ENCODE results near the gene RNF212.

The RNF212 gene

DNA sequence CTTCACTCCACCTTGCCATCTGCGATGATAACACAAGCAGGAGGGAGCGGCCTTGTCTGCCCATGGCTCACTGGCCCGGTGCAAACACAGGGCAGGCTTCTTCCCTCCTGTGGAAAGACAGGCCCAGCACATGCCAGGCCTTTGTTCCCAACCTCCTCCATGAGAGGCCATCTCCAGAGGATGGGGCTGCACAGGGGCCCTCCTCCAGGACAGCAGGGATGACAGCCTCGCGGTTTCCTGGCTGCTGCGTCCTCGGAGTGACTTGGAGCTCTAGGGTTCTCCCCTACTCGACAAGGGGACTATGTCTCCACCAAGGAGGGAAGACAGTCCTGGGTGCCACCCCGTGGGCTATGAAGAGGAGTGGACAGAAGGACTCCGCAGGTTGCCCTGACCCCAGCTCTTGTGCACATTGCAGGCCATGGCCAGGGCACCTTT lies 21.8 kb downstream of the RNF212 start:
- no peak for DNase-seq (ENCODE audit: low read depth)
- TF ChIP-seq, protein P1, sequence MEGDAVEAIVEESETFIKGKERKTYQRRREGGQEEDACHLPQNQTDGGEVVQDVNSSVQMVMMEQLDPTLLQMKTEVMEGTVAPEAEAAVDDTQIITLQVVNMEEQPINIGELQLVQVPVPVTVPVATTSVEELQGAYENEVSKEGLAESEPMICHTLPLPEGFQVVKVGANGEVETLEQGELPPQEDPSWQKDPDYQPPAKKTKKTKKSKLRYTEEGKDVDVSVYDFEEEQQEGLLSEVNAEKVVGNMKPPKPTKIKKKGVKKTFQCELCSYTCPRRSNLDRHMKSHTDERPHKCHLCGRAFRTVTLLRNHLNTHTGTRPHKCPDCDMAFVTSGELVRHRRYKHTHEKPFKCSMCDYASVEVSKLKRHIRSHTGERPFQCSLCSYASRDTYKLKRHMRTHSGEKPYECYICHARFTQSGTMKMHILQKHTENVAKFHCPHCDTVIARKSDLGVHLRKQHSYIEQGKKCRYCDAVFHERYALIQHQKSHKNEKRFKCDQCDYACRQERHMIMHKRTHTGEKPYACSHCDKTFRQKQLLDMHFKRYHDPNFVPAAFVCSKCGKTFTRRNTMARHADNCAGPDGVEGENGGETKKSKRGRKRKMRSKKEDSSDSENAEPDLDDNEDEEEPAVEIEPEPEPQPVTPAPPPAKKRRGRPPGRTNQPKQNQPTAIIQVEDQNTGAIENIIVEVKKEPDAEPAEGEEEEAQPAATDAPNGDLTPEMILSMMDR (conservative IDR thresholded peaks at IDR 0.05; ENCODE audit: low read depth, low read length), result no peak
- H3K4me3 ChIP-seq (ENCODE audit: low read depth, low read length), result no peak overlapping the region

DNA sequence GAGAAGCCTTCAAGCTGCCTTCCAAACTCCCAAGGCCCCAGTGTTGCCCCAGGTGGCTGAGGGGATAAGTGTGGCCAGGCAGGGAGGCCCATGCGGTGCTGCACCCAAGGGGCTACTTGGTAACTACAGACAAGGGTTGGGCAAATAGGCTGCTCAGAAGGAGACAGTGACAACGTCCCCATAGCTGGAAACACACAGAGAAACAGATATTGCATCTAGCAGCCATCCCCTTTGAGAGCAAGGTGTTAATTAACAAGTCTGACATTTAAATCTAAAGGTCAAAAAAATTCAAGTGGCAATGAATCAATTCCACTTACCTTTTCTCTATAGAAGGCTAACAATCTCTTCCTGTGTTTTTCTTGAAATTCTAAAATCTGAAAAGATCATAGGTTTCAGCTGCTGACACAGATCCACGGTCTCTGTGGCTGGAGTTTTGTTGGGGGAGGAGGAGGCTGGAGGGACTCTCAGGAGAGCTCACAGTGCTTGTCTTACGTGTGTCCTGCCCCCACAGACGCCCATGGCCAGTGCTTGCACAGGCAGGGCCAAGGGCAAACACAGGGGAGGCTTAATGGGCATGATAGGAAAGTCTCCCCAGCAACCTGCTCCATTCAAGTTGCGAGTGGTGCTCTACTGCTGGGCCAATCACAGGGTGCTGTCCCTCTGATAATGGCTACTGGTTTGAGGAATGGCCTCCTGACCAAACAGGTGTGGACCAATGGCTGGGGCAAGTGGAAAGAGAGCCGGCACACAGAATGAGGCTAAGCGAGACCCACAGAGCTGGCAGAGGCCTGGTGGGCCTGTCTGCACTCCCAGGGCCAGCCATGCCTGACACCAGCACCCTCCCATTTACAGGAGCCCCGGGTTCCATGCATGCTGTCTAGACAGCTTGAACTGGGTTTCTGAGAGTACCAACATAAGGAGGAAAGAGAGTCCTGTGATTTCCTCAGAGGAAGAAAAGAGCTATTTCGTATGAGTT lies 22.6 kb downstream of the RNF212 start:
- DNase-seq (ENCODE audit: low read depth), result no peak

DNA sequence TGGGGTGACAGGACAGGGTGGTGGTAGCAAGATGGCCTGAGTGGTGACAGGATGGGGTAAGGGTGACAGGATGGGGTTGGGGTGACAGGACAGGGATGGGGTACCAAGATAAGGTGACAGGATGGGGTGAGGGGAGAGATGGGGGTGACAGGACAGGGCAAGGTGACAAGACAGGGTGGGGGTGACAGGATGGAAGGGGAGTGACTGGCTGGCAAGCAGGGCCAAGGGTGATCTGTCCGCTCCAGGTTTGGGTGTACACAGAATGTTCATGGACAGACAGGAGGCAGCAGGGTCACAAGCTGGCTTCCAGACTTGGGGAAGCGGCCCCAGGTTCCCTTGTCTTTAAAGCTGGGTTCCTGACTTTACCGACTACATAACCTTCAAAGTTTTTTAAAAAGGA lies 23.3 kb downstream of the RNF212 start:
- H3K4me3 ChIP-seq (ENCODE audit: low read depth, low read length), result no peak overlapping the region
- TF ChIP-seq, protein P1 (conservative IDR thresholded peaks at IDR 0.05; ENCODE audit: low read depth, low read length), result no peak
- DNase-seq (ENCODE audit: low read depth), result no peak

More for the DNA sequence above, 22.6 kb downstream of the RNF212 start:
- H3K4me3 ChIP-seq (ENCODE audit: low read depth, low read length), result no peak overlapping the region
- TF ChIP-seq, protein P1 (conservative IDR thresholded peaks at IDR 0.05; ENCODE audit: low read depth, low read length), result no peak

DNA sequence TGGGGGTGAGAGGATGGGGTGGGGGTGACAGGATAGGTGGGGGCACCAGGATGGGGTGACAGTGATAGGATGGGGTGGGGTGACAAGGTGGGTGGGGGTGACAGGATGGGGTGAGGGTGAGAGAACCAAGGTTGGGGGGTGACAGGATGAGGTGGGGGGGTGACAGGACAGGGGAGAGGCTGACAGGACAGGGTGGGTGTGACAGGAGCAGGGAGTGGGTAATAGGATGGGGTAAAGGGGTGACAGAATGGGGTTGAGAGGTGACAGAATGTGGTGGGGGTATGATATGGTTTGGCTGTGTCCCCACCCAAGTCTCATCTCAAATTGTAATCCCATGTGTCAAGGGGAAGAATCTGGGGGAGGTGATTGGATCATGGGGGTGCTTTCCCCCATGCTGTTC lies 26.0 kb downstream of the RNF212 start:
- TF ChIP-seq, protein P1 (conservative IDR thresholded peaks at IDR 0.05; ENCODE audit: low read depth, low read length), result no peak
- DNase-seq (ENCODE audit: low read depth), result no peak

DNA sequence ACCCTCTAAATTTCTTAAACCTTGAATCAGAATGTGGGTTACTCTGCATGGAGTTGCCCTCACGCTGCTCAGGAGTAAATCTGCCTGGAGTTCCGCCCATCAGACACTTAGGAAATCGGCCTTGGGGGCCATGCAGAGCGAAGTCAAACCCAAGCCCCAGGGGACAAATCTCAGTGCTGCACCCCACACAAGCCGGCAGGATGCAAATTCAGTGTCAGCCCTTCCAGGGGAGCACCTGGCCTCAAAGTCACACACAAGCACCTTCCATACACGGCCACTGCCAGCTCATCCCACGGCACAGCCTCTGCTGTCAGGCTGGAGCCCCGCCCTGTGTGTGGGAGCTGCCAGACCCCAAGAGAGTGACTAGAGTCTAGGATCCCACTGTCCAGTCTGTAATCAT lies 27.4 kb downstream of the RNF212 start:
- TF ChIP-seq, protein P1 (conservative IDR thresholded peaks at IDR 0.05; ENCODE audit: low read depth, low read length), result no peak
- no peak for DNase-seq (ENCODE audit: low read depth)
- H3K4me3 ChIP-seq (ENCODE audit: low read depth, low read length), result no peak overlapping the region

More for the DNA sequence above, 26.0 kb downstream of the RNF212 start:
- no peak overlapping the region for H3K4me3 ChIP-seq (ENCODE audit: low read depth, low read length)

DNA sequence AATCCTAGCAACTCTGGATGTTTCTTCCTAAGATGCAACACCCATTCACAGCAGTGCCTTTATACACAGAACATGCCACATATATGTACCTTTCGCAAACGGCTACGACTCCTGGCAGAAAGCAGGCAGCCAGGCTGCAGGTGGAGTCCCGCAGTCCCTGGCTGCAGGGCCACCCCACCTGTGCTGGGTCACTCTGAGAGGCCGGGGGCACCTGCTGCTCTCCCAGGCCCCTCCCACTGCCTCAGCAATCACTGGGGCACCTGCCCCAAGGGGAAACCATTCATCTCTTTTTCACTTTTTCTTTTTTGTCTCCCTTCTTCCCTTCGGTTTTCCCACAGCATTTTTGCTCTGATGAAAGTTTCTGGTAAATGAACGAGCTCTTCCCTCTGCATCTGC lies 28.0 kb downstream of the RNF212 start:
- no peak for DNase-seq (ENCODE audit: low read depth)
- TF ChIP-seq, protein P1 (conservative IDR thresholded peaks at IDR 0.05; ENCODE audit: low read depth, low read length), result no peak
- H3K4me3 ChIP-seq (ENCODE audit: low read depth, low read length), result no peak overlapping the region

Measured in choroid plexus epithelial cell (primary cell).